GDM1 (cell line): ENCODE measurements around the gene WASF3.

Experiments used
- DNase-seq: peaks from one replicate; lab custom pipeline; 2025; lab: John Stamatoyannopoulos, UW

The WASF3 gene

DNA sequence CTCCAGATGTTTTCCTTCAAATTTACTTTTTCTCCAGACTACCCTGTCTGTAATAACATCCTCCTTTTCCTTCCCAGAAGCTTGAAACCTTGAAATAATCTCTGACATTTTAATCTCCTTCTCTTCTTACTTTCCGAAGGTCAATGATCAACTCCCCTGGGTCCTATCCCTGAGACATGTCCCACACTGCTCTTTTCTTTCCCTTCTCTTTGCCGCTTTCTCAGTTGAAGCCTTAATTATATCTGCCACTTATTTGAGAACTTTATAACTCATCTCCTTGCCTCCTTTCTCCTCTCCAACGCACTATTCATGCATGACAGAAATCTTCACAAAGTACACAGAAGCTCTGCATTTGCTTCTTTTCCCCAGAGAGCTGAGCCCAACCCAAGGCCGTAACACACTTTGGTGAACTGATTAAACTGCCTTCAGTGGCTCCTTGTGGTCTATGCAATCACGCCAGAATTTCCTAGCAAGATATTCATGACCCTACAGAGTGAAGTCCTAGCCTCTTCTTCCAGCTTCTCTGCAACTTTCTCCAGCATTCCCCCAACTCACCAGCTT, 9.2 kb upstream of the WASF3 start:
- DNase-seq, result no peak

DNA sequence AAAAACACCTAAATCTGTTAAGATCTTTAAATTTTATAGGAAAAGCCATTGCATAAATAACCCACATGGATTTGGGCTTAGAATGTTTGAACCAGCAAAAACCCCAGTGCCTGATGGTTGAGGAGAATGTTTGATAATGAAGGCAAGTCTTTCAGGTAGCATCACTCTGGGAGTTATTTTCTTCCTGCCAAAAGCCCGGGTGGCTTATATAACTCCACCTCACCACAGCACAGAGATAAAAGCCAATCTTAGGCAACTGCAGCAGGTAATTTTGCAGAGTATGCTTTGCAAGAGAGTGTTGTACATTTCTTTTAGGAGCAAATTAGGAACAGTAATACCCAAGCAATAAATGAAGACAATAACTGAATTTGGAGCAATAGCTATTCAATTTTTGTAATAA, 7.8 kb upstream of the WASF3 start:
- DNase-seq, result no peak

DNA sequence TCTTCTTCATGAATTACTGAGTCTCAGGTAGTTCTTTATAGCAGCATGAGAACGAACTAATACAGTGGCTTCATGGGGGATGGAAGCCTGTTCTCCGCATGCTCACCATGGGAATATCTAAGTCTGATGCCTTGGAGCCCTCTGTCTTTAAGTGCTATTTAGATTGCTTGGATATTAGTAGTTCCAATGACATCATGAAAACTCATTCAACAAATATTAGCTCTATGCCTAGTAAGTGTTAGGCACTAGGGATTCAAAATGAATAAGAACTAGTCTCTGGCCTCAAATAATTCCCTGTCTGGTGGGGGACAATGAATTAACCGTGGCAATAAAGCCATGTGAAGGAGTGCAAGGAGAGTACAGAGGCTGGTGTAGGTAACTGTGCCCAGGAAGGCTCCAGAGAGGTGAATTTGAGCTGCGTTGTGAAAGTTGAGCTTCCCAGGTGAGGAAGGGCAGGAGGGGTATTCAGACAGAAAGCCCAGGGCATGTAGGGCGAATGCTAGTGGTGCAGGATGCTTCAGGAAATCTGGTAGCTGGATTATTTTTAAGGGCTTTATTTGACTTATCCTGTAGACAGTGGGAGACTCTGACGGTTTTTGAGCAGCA, 6.1 kb upstream of the WASF3 start:
- DNase-seq, result no peak

DNA sequence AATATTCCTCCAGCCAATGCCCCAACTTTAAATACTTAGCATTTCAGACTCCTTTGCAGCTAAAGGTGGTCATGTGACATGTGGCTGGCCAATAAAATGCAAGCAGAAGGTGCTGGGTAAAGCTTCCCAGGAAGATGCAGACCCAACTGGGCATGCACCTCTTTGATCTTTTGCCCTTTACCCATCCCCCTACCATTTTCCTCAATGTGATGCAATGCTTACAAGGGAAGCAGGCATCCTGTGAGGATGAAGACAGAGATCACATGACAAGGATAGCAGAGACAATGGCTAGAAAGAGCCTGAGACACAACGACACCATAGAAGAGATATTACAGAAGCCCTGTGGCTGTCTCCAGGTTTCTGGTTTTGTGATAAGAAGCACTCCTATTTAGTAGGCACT, 2.1 kb upstream of the WASF3 start:
- no peak for DNase-seq

DNA sequence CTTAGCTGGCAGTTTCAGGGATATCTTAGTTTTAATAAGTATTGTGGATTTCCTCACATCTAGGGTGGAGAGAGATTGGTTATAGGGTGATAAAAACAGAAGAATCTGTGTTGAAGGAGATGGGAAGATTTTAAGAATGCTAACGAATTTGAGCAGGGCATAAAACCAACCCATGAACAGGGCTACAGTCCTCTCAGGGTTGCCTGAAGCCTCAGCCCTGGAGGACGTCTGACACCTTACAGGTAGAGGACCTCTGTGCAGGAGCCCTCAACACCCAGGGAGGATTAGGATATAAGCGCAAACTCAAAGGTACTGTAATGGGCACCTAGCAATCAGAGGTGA, 461 bp upstream of the WASF3 start:
- no peak for DNase-seq

DNA sequence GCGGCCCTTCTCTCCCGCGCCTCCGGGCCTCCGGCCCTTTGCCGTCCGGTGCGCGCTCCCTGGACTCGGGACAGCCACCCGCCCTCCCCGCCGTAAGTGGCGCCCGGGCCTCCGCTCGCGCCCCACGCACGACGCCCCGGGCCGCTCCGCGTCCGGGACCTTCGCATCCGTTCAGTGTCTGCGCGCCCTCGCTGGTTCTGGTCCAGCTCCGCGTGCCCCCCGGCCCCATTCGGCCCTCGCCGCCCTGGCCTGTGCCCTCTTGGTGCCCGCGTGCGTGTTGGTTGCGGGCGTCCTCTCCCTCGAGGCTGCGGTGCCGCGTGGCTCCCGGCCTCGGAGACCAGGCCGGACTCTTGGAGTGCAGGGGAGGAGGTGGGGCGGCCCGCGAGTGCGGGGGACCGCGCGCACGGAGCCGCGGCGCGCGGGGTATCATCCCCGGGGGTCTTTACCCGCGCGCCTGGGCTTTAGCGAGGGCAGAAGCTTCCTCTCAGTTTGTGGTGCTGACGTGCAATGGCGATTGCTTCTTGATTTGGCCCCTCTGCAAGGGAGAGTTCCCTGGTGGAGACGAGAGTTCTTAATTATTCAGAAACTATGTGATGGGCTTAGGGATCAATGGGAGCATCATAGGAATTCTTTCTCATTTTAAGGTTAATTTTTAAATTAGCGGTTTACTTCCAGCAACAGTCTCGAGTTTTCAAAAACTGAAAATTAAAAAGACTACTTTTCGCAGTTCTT, 757 bp downstream of the WASF3 start:
- DNase-seq, result no peak

DNA sequence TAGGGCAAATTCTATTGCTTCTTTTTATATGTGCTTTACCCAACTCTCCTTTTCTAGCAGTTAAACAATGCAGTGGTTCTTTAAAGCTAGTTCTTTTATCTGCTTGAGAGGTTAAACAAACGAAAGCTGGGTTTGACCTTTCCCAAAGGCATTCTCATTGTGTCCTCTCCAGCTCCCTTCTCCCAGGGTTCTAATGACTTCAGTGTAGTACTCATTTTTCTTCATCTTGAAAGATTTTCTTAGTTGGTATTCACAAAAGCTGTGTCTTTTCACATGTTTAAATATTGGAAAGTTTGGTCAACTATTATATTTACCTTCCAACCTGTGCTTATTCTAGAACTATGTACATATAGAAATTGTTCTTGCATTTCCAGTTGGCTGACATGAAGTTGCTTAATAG, 1.5 kb downstream of the WASF3 start:
- no peak for DNase-seq

DNA sequence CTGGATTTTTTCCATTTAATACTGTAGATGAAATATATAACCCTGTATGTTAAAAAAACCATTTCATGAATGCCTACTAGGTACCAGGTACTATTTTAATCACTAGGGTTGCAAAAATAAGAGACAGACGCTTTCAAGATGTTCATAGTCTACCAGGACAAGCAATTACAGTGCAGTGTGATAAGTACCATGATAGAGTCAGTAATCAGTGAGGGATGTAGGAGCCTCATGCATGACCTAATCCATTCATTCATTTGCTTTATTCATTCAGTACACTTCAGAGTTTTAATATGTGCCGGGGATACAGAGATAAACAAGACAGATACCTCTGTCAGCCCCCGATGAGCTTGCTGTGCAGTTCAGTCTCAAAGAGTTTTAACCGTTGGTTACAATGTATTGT, 3.0 kb downstream of the WASF3 start:
- no peak for DNase-seq

DNA sequence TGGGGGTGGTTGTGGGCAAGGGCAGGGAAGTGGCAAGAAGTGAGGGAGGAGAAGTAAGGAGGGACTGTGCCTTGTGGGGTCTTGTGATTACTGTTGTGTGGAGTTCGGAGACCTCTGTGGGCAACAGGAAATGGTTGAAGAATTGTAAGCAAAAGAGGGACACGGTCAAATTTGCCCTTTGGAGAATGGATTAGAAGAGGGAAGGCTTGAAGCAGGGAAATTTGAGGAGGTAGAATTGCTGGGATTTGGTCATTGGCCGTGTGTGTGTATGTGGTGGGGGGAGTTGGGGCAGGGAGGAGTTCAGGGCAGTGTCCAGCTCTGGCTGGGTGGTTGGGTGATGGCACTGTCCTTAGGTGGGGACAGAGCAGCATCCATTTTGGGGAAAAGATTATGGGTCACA, 3.6 kb downstream of the WASF3 start:
- DNase-seq, result no peak

DNA sequence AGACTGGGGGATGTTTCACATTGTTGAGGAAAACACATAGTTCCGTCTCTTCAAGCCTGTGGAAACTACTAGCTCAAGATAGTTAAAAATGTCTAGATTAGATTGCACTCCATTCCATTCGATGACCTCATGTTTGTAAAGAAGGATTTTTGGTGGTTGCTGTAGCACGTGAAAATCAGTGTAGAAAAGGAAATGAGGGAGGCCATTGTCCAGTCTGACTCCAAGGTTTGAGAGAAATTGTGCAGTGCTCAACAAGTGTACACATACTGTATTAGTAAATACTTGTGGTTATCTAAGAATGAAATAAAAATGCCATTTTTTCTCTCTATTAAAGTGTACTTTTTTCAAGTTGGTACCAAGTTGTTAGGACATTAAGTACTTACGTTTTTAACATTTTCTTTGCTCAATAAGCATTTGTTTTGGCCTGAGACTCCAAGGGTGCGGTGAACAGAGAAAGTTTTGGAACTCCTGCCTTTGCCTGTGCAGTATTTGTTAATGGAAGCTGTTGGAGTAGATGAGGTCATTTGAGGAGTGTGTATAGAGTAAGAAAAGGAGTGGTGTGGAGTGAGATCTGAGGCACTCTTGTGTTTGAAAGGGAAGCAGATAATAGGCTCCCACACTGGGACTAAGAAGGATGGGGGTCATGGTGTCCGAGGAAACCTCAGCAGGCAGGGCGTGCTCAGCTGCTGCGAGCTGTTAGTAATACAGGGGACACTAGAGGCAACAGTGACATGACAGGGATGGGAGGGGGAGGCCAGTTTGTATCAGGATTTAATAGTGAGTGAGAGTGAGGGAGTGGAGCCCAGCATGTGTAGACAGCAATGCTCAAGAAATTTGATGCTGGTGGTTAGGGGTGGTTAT, 4.4 kb downstream of the WASF3 start:
- DNase-seq, result no peak

DNA sequence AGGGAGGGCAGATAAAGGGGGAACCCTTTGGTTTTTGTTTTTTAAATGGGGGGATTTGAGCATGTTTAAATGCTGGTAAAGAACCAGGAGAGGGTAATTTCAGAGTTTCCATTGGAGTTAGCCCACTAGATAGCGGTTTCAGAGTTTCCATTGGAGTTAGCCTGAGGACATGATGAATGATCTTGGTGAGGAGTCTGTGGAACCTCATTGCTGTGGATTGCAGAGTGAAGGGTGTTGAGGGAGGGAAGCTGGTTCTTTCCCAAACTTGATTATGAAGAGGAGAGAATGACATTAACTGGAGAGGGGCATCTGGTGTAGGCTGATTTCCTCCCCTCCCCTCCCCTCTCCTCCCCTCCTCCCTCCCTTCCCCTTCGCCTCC, 5.0 kb downstream of the WASF3 start:
- no peak for DNase-seq

DNA sequence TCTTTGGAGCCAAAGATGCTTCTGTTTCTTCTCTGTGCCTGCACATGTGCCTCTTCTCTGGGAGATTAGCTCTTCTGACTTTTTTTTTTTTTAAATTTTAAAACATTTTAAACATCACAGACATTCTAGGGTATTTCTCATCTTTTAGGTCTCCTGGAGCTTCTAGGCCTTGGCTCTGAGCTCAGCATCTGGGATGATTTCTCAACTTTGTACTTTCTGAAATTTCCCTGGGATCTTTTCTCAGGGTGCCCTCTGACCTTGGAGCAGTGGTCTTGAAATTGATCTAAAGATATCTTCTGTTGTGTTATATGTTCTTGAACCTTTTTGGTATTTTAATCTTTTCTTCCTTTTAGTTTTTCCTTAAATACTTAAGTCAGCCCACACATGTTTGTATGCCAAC, 6.2 kb downstream of the WASF3 start:
- no peak for DNase-seq

DNA sequence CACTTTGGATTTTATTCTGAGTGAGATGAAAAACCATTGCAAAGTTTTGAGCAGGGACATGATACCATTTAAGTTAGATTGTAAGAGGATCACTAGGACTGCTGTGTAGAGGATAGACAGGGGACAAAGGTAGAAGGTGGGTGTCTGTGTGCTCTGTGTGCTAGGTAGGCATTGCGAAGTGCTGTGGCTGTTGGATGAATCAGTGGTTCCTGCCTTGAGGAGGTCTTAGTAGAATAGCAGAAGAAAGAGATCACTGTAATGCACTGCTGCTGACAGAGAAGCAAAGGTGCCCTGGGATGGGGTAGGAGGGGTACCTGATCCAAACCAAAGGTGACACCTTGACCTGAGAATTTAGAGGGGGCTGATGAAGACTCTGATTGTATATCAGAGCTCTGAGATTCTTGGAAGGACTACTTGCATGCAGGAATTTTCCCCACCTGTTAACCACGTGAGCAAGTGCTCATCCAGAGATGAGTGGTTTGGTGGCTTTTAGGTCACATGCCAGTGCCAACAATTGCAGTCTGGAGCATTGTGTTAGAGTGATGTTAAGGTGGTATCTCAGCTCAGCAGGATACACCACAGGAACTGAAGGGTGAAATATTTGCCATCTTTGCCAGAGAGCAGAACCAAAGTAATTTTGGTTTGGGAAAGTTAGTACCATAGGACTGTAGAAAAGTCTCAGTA, 10.8 kb downstream of the WASF3 start:
- DNase-seq, result no peak

DNA sequence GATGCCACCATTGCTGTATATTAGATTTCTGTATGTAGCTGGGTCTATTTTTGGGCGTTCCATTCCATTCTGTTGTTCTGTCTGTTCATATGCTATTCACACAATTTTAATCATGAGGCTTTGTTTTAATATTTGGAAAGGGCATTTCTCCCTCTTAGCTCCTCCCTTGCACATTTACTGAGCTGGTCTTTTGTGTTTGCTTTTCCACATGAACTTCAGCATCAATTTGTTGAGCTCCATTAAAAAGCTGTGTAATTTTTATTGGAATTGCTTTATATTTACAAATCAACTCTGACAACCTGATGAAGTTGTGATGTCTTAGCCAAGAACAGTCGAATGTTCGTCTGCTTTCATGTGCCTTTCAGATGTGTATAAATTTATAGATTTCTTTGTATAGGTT, 14.0 kb downstream of the WASF3 start:
- DNase-seq, result no peak

DNA sequence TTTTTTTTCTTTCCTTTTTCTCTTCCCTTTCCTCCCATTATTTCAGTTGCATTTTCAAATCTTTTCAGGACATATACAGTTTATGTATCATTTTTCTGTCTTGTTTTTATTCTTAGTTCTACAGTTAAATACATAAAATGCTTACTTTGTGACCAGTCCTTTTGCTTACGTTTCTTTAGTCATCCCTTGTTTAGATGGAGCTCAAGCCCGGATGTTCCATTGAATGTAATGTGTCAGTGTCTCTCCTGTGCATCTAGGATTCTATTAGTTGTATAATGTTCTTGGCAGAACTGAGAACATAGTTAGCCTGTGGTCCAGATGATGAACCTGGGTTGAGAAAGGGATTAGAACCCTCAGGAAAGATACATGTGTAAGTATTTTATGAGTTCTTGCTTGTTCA, 17.8 kb downstream of the WASF3 start:
- DNase-seq, result no peak

DNA sequence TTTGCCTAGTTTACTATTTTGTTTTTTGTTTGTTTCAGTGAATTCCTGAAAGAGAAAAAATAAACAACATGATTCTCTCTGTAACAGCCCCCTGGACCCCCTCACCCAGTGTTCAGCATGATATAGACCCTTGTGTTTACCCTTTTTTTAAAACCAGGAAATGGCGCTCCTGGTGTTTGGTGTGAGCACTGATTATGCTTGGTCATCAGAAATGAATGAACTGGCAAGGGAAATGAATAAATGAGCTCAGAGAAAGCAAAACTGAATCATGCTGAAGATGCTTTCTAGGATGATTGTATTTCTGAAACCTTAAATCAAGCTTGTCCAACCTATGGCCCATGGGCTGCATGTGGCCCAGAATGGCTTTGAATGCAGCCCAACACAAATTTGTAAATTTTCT, 22.1 kb downstream of the WASF3 start:
- DNase-seq, result no peak

DNA sequence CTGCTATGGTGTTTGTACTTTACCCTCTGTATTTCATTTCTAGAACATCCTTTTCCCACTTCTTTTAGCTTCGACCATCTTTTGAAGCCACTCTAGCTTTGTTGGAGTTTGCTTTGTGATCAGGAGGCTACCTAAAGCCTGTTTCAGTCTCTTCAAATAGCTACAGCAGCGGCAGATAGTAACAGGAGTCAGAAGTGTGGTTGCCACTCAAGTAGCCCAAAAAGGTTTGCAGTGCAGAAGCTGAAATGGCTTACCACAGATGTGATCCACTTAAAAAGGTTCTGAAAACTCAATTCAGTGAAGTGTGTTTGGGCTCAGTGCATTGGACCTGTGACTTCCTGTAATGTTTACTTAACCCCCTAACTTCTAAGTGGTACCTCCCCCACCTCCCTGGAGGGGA, 26.2 kb downstream of the WASF3 start:
- DNase-seq, result no peak

DNA sequence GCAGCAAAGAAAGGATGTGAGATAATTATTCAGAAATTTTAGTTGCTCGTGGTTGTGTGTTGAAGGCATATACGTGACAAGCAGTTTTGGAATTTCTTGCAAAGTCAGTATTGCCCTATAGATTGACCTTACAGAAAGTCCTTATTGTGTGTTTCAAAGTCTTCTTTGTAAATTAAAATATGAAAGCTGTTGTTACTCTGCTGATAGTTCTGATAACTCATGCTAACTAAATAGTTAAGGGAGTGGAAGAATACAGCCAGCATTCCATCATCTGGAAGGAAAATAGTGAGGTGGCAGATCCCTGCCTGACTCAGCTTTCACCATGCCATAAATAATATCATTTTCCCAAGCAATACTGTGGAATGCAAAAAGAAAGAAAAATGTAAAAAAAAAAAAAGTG, 27.2 kb downstream of the WASF3 start:
- DNase-seq, result no peak

DNA sequence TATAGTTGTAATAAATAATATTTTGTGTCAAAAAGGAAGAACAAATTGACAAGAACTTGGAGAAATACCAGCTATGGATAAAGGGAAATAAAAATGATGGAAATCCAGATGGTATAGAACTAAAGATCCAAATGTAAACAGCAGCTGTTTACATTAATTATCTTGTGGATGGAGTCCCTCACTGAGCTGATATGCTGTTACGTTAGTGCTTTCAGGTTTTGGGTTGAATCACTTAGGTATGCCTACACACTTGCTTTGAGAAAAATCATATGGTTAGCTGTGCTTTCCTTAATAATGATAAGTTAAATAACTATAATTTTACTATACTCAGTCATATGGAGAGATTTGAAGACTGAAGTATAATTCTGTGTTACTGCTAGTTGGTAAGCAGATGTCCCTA, 27.7 kb downstream of the WASF3 start:
- DNase-seq, result no peak

DNA sequence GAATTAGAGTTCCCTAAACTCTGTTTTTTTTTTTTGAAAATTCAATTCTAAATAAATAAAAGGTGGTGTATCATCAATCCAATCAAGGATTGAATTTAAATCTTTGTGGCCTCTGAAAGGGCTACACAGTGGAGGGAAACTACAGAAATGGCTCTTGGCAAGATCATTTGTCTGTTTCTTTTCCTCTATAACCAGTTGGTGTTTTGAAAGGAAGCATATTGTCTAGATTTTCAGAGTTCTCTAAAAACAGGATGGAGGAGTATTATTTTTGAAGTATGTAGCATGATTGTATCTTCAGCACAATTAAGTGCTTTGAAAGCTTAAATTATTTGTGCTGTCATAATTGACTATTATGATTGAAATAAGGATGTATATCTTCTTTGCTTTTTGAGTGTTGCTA, 29.8 kb downstream of the WASF3 start:
- no peak for DNase-seq

DNA sequence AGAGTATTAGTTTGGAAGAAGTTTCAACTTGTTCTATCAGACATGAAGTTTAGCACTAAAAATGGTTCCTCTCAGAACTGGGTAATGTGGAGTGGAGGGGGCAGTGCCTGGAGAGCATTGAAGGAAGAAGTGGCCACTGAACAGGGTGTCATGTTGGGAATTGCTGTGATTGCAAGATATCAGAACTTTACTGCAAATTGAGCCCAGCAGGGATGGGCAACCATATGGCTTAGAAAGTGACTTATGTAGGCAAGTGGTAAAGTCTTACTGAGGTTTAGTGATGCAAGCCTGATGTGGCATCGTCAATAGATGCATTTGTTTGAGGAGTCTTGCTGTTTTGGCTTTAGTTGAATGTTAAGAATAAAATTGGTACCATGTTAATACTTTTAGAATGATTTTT, 31.7 kb downstream of the WASF3 start:
- no peak for DNase-seq

DNA sequence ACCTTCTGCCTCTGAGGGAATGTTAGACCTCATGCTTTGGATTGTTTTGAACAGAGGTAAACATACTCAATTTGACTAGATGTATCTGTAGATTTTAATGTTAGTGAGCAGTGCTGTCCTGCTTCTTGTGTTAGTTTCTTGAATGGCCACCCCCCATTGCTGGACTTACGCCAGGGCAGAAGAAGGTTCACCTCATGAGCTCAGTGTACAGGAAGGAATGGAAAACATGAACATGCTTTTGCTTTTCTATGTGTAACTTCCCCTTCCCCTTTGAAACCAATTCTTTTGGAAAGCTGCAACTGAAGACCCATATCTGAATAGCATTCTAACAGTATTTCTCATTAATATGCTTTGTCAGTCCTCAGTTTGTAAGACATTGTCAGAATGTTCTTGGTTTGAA, 32.3 kb downstream of the WASF3 start:
- no peak for DNase-seq

DNA sequence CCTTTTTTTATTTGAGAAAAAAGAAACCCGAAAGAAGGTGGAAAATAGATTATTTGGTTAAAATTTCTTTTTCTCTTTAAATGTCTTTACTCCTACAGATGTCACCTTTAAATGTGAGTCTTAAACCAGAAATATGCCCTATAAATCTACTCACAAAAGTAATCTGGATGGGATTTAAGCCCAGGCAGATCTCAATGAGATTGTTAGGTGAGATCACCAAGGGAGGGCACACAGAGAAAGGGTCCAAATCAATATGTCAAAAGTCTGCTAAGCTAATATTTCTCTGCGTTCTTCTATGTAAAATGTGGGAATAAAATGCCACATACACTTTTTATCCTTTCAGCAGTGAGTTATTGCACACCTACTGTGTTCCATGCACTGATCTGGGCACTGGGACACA, 32.9 kb downstream of the WASF3 start:
- DNase-seq, result no peak
